GM19193 (cell line): ENCODE results near the gene RAP1GAP.

Experiments
- POLR2A ChIP-seq: IDR thresholded peaks from 4 replicates; pipeline ENCODE4 v1.6.1; 2011; ENCODE audit not compliant: insufficient read depth, insufficient read length; ENCODE audit errors: extremely low read depth

Gene RAP1GAP

DNA sequence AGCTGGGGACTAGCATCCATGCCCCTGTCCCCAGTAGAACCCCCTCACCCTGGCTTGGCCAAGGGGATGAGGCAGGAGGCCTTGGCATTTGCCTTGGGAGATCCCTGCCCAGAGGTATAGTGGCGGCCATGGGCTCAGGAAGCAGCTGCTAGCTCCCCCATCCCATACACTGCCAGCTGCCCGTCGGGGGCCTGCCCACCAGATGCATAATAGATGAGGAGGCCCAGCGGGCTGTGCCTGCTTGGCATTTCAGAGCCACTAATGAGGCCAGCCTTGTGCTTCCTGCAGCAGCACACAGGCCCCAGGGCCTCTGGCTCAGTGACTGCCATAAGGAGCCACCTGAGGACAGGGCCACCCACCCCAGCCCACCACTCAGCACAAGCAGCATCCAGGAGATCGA is 23.6 kb downstream of the RAP1GAP start:
- no peak for TF ChIP-seq POLR2A

DNA sequence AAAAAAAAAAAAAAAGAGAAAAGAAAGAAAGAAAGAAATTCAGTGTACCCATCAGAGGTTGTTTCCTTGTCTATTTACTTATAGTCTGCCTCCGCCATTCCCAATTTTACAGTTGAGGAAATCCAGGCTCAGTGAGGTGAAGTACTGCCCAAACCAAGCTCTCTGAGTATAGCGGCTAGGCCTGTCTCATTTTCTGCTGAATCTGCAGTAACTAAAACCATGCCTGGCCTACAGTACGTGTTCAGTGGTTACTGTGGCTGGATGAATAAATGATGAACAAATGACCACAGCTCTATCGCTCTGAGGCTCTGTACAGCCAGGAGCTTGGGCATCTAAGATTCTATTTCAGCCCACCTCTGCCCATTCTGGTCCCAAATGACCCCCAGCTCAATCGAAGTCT is 24.3 kb downstream of the RAP1GAP start:
- TF ChIP-seq POLR2A: no peak

- no peak for TF ChIP-seq POLR2A
Measured at GRCh38 chr1:21644348-21644747, 24.8 kb downstream of the RAP1GAP start.

- no peak for TF ChIP-seq POLR2A
Measured at GRCh38 chr1:21643624-21644023, 25.5 kb downstream of the RAP1GAP start.

GRCh38 chr1:21641967-21642739 is 27.0 kb downstream of the RAP1GAP start:
- no peak for TF ChIP-seq POLR2A

- no peak for TF ChIP-seq POLR2A
Measured at GRCh38 chr1:21641537-21641936, 27.6 kb downstream of the RAP1GAP start.

DNA sequence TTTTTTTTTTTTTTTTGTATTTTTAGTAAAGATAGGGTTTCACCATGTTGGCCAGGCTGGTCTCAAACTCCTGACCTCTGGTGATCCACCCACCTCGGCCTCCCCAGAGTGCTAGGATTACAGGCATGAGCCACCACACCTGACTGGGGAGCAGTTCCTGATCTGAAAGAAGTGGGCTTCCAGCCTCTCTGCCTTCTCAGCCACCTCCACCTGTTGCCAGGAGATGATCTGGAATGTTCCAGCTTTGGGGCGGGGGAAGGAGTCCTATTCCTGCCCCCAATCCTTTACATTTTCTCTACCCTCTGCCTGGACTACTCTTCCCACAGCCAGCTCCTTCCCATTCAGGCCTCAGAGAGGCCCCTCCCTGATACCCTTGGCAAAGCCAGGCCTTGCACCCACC is 28.1 kb downstream of the RAP1GAP start:
- no peak for TF ChIP-seq POLR2A

- no peak for TF ChIP-seq POLR2A
Measured at GRCh38 chr1:21640653-21641052, 28.5 kb downstream of the RAP1GAP start.

GRCh38 chr1:21639594-21640041 is 29.5 kb downstream of the RAP1GAP start:
- TF ChIP-seq POLR2A: no peak

DNA sequence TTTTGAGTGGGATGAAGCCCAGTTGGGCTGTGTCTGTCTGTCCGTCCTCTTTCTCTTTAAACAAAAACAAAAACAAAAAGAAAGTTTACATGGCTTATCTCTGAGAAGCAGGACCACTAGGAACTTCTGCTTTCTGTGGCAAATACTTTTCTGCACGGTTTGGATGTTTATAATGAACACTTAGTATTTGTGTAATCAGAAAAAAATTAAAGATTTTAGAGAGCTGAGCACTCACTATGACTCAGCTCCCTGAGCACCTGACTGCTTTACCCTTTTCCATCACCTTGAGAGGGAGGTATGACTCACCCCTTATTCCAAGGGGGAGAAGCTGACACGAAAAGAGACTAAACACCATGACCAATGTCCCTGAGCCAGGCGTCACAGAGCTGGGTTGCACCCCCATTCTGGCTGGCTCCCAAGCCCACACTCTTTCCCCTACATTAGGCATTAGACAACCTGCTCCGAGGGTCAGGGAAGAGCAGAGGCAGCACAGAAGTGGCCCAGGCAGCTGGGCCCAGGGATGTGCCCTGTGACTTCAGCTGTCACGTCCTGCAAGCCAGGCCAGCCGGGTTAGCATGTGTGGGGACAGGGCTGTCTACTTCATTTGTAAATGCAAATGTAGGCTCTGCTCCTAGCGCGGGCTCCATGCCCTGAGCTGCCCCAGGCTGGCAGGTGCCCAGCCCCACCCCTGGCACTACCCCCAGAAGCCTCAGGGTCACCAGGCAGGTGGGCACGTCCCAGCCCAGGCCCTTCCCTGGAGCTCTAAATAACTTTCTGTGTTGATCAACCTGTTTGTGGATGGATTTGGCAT is 30.4 kb downstream of the RAP1GAP start:
- TF ChIP-seq POLR2A: no peak

GRCh38 chr1:21637514-21637913 is 31.6 kb downstream of the RAP1GAP start:
- no peak for TF ChIP-seq POLR2A

DNA sequence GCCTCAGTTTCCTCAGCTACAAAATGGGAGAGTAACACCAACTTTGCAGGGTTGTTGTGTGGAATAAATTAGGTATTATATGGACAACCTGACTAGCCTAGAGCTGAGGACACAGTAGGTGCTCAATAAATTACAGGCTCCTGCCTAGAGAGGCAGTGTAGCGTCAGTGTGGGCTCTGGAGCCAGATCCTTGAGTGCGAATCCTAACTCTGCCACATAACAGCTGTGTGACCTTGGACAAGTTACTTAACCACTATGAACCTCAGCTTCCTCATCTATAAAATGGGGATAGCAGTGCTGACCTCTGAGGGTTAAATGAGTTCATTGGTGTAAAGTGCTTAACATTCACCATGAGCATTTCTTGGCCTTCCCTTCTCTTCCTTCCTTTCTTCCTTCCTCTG is 33.1 kb downstream of the RAP1GAP start:
- TF ChIP-seq POLR2A: no peak

GRCh38 chr1:21634806-21635535 is 34.2 kb downstream of the RAP1GAP start:
- no peak for TF ChIP-seq POLR2A

- TF ChIP-seq POLR2A: no peak
Measured at GRCh38 chr1:21633992-21634805, 35.0 kb downstream of the RAP1GAP start.
